GM12865 (cell line): ENCODE results near the gene FARS2.
"Not testable (repeated sequence)": the region's sequence is repeated elsewhere in the genome, so short reads cannot be mapped to it uniquely, and the experiment has no call there.

Experiments used
- DNase-seq: peaks from one replicate; pipeline ENCODE4 v3.0.0; 2010; ENCODE audit warnings: low read depth
- H3K4me3 ChIP-seq: 2 replicates; pipeline ENCODE4 v1.5.1; 2011; ENCODE audit warnings: mild to moderate bottlenecking, low read depth, low read length, control low read depth
- TF ChIP-seq, protein P1 (sequence below): IDR thresholded peaks from 2 replicates; pipeline ENCODE4 v1.5.1; 2011; ENCODE audit warnings: low read length, control low read depth, low read depth, inconsistent platforms; ENCODE audit not compliant: insufficient read depth; ENCODE audit errors: missing control alignments

The FARS2 gene

DNA sequence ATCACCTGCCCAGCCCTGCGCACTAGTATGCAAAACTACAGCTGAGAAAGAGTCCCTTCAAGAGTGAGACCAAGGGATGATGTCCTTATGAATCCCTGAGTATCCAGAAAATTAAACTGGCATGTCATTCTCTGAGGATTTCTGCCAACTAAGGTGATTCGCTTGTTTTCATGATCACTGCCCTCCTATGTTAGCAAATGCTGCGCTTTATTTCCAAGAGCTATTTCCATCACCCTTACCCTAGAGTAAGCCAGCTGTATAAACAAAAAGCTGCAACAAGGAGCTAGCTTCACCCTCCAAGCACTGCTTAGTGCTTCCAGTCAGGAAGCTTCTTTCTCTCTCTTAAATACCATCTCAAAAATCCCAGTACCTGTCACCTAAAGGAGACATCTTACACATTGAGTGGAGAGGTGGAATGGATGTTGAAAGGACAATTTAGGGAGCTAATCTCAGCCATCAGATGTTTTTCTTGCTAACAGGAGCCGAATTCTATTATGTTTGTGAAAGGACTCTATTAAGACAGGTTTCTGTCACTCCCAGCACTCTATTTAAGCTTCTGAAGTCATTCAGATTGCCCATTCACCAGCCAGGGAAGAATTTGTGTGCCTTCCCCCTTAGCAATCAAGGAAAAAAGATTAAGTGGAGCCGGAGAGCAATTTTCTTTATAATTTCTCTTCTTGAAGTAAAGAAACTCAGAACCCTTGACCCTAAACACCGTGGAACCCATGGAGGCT is 423.2 kb downstream of the FARS2 start:
- DNase-seq: no peak
- TF ChIP-seq, protein P1, sequence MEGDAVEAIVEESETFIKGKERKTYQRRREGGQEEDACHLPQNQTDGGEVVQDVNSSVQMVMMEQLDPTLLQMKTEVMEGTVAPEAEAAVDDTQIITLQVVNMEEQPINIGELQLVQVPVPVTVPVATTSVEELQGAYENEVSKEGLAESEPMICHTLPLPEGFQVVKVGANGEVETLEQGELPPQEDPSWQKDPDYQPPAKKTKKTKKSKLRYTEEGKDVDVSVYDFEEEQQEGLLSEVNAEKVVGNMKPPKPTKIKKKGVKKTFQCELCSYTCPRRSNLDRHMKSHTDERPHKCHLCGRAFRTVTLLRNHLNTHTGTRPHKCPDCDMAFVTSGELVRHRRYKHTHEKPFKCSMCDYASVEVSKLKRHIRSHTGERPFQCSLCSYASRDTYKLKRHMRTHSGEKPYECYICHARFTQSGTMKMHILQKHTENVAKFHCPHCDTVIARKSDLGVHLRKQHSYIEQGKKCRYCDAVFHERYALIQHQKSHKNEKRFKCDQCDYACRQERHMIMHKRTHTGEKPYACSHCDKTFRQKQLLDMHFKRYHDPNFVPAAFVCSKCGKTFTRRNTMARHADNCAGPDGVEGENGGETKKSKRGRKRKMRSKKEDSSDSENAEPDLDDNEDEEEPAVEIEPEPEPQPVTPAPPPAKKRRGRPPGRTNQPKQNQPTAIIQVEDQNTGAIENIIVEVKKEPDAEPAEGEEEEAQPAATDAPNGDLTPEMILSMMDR: no peak
- H3K4me3 ChIP-seq: no peak overlapping the region

DNA sequence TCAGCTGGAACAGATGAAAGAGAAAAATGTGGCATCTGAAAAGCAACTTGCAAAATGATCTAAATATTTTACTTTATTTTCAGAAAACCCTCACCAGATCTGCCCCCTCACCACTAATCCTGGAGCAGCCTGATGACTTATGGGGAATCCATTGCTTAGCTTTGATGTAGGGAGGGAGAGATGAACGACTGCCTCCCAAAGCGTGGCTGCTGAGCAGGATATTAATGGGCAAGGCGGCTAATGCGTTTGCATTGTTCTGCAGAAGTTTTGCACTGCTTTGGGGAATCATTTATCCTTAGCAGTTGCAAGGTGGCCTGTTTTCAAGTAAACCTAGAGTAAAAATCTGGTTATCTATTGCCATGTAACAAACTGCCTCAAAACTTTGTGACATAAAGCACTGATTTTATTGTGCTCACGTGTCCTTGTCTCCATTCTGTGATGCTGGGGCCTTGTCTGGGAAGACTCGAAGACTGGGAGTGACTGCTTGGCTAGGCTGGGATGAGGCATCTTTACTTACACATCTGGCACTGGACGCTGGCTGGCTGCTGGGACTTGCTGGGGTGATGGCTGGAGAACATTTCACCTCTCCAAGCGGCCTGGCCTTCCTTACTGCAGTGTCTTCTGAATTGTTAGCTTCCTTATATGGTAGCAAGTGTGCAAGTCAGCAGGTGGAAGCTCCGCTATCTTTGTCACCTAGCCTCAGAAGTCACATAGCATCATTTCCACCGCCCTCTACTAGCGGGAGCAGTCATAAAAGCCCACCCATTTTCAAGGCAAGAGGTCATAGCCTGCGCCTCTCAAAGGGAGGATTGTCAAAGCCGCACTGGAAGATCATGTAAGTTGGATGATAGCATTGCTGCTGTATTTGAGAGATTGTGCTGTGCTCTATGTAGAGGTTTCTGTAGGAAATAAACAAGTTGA is 432.2 kb downstream of the FARS2 start:
- no peak overlapping the region for H3K4me3 ChIP-seq
- DNase-seq: no peak
- TF ChIP-seq, protein P1: no peak

DNA sequence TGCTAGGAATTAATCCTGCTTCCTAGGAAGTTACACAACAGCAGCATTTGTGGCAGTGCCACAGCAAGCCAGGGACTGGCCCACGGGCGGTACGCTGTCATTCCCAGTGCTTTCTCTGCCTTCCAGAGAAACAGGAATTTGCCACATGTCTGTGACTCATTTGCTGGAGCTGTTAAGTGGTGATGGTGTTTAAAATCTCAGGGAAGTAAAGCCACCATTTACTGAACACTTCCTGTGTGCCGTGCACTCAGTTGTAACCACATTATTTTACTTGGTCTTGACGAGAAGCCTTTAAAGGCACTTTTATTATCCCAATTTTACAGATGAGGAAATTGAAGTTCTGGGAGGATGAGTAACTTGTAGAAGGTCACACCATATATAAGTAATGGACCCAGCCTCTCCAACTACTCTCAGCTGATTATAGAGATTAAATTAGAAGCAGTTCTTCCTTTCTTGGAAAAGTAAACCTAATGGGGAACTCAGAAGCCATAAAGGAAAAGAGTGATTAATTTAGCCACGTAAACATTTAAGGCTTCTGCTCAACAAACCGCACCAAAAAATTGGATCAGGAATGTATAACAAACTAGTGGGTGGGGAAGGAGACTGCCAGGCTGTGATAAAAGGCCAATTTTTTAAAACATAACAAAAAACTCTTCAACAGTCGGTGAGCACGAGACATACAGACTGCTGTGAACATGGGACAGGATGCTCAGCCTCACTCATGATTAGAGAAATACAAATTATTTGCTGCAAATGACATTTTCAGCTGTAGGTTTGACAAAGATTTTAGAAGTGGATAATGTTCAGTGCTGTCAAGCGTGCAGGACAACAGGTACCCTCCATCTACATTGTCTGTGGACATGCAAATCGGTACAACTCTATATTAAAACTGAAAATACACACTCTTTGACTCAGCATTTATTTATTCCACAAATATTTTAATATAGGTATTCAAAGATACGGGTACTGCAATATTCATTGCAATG is 434.2 kb downstream of the FARS2 start:
- TF ChIP-seq, protein P1: no peak
- DNase-seq: no peak
- no peak overlapping the region for H3K4me3 ChIP-seq

DNA sequence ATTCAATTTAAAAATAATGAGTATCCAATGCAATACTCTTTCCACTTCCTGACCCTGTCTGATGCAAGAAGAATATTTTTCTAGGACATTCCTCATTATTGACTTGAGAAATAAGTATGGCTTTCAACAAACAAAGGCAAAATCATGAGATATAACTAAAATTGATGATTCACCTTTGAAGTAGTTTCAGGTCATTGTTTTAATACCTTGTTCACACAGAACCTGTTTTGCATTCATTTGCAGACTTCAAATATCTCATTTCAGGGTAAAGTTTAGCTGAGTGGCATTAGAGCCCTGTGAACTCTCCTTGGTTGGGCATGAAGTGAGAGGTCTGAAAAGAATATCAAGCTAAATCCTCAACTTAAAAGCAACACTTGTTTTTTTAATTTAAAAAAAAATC is 436.2 kb downstream of the FARS2 start:
- no peak overlapping the region for H3K4me3 ChIP-seq
- TF ChIP-seq, protein P1: no peak
- no peak for DNase-seq

DNA sequence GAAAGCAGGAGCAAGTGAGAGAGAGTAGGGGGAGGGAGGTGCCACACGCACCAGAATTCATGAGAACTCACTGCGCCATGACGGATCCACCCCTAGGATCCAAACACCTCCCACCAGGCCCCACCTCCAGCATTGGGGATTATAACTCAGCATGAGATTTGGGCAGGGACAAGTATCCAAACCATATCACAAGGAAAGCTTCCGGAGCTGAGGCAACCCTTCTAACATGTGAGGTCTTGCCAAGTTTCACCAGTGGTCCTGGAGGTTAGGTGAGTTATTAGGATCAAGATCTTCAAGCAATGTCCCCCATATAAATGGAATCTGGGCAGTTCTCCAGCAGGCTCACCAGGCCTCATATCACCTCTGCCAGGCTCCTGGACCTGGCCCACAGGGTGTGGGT is 437.0 kb downstream of the FARS2 start:
- TF ChIP-seq, protein P1: no peak
- DNase-seq: no peak
- no peak overlapping the region for H3K4me3 ChIP-seq

DNA sequence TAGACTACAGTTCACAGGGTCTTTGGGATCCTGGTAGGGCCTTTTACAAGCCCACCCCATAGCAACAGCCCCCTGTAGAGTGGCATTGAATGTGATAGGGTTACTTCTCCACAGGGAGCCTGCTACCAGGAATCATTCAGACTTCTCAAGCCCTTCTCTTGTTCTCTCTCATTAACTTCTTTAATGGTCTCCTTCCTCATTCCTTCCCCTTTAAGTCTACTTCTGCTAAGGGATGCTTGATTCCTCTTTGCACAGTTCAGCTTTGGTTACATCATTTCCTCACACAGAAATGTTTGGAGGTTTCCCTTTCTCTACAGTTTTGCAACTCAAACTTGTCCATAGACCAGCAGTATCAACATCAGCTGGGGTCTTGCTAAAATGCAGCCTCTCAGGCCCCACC is 437.8 kb downstream of the FARS2 start:
- not testable (repeated sequence) for H3K4me3 ChIP-seq, DNase-seq
